Panc1 (cell line): Measurements from ENCODE around the gene DCAF8L2. TPM values are rescaled to one million over a fixed set of nuclear protein-coding genes. Genes with fewer than 3 reads are reported as not detected.
"Not testable (repeated sequence)": the region's sequence is repeated elsewhere in the genome, so short reads cannot be mapped to it uniquely, and the experiment has no call there.

Experiments used
- ATAC-seq: fragments of 200-7000 bp; cut with Tn5 transposase; 2 replicates; pipeline ENCODE4 v1.9.1; 2020; ENCODE audit warnings: mild to moderate bottlenecking, moderate library complexity
- BruUV-seq: library from RNA; stranded (reverse); fragments of 400-500 nt; replicated peaks from 2 replicates; lab custom pipeline; 2021; lab: Mats Ljungman, UMichigan
- CTCF ChIA-PET: fragments of 300-600 bp; sonication (Branson Sonifier 250); formaldehyde crosslinking; loops from one replicate; lab custom pipeline; 2022; ENCODE audit warnings: antibody characterized with exemption; lab: Charles Lee
- POLR2A ChIA-PET: fragments of 300-600 bp; sonication (Branson Sonifier 250); formaldehyde crosslinking; loops from one replicate; lab custom pipeline; 2022; ENCODE audit warnings: antibody characterized with exemption; lab: Charles Lee
- DNase-seq: peaks from one replicate; pipeline ENCODE4 v3.0.0-alpha.2; 2010; ENCODE audit warnings: low read depth, low spot score
- H3K27ac ChIP-seq: 2 replicates; pipeline ENCODE4 v1.5.1; 2011; ENCODE audit warnings: mild to moderate bottlenecking, low read length, inconsistent platforms
- H3K27me3 ChIP-seq: fragments of 200-500 bp; sonication (Bioruptor generic); 2 replicates; pipeline ENCODE4 v1.6.0; 2014; ENCODE audit warnings: low read length, inconsistent platforms; ENCODE audit not compliant: control insufficient read depth, insufficient read depth
- H3K36me3 ChIP-seq: fragments of 200-500 bp; sonication (Bioruptor generic); 2 replicates; pipeline ENCODE4 v1.5.1; 2014; ENCODE audit warnings: inconsistent platforms, mild to moderate bottlenecking, low read length, moderate library complexity; ENCODE audit not compliant: control insufficient read depth, insufficient read depth
- H3K4me1 ChIP-seq: 2 replicates; pipeline ENCODE4 v1.5.1; 2011; ENCODE audit warnings: inconsistent platforms, mild to moderate bottlenecking, low read length, moderate library complexity; ENCODE audit not compliant: control insufficient read depth, insufficient read depth
- H3K4me3 ChIP-seq, 2 experiments: 2 replicates each; pipeline ENCODE4 v1.5.1; 2011 to 2012; ENCODE audit warnings: low read depth in 2 of 2, low read length in 2 of 2, mild to moderate bottlenecking in 2 of 2, inconsistent platforms in 1 of 2, moderate library complexity in 1 of 2
- H3K9me3 ChIP-seq: fragments of 200-500 bp; sonication (Bioruptor generic); 2 replicates; pipeline ENCODE4 v1.5.1; 2014; ENCODE audit warnings: low read depth, mild to moderate bottlenecking, inconsistent platforms, low read length, moderate library complexity; ENCODE audit not compliant: control insufficient read depth, insufficient read depth
- CTCF ChIP-seq: fragments of 450-650 bp; IDR thresholded peaks from 2 replicates; pipeline ENCODE4 v1.5.1; 2017; ENCODE audit warnings: mild to moderate bottlenecking
- POLR2AphosphoS5 ChIP-seq: IDR thresholded peaks from 2 replicates; pipeline ENCODE4 v1.6.1; 2012; ENCODE audit warnings: mild to moderate bottlenecking, low read depth, low read length, moderate library complexity
- SIN3A ChIP-seq: IDR thresholded peaks from 2 replicates; pipeline ENCODE4 v1.6.1; 2012; ENCODE audit warnings: low read depth, mild to moderate bottlenecking, low read length, moderate library complexity, borderline replicate concordance; ENCODE audit not compliant: insufficient read depth
- TCF7L2 ChIP-seq: IDR thresholded peaks from 2 replicates; pipeline ENCODE4 v1.6.1; 2011; ENCODE audit warnings: mild to moderate bottlenecking, low read depth, low read length, inconsistent platforms
- in situ Hi-C: cut with HindIII; loops from 2 replicates; pipeline ENCODE4 v1.10.0; 2016; ENCODE audit warnings: low sequenced_read_pairs, low pct_unique_long_range_greater_than_20kb
- intact Hi-C: fragments of 100-400 bp; cut with micrococcal nuclease; formaldehyde crosslinking; loops from one replicate; pipeline ENCODE4 v1.10.0; 2022; ENCODE audit not compliant: unreplicated experiment
- total RNA-seq: library from RNA; stranded (reverse); gene quantifications from one replicate; pipeline ENCODE4 v1.2.1, GENCODE V29; 2021; ENCODE audit not compliant: unreplicated experiment
- TF ChIP-seq, protein P1 (sequence below), 2 experiments: IDR thresholded peaks; 2 replicates each; pipeline ENCODE4 v1.6.1; 2011 to 2012; ENCODE audit warnings: low read depth in 2 of 2, control low read depth in 1 of 2, low read length in 1 of 2, mild to moderate bottlenecking in 1 of 2, moderate library complexity in 1 of 2; ENCODE audit not compliant: insufficient read depth in 1 of 2

DCAF8L2 gene
- total RNA-seq, 1 experiment from 2014 or later: not detected

- ATAC-seq, in situ Hi-C loops, intact Hi-C loops, H3K36me3 ChIP-seq, POLR2A ChIA-PET, H3K27me3 ChIP-seq, H3K27ac ChIP-seq, H3K4me3 ChIP-seq, CTCF ChIA-PET, DNase-seq, BruUV-seq, H3K4me1 ChIP-seq, H3K9me3 ChIP-seq: not testable (repeated sequence)
Measured at GRCh38 chrX:27750298-27750697, 160.2 kb downstream of the DCAF8L2 start.

DNA sequence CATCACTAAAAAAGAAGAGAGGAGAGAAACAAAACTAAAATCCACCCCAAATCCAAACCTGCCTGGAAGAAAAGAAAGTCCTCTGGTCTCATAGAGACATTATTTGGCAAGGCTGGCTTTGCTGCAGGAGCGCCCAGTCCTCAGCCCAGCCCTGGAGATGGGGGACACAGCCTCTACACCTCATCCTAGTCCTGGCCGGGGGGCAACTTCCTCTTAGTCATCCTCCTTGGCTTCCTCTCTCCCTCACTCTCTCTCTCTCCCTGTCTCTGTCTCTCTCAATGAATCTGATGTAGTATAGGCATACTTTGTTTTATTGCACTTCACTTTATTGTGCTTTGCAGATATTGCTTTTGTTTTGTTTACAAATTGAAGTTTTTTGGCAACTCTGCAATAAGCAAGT lies 161.8 kb downstream of the DCAF8L2 start:
- no TSS peak for BruUV-seq
- CTCF ChIA-PET: no interaction called here
- Histone ChIP-seq H3K36me3 (no peaks in the 10 kb centered on the region), H3K27me3 (no peaks in the 10 kb centered on the region), H3K9me3 (no peaks in the 10 kb centered on the region), H3K27ac (no peak overlapping the region), H3K4me1 (no peaks in the 10 kb centered on the region), H3K4me3 (no peak overlapping the region)
- POLR2A ChIA-PET: no interaction called here
- ATAC-seq (no peak), DNase-seq (no peak)
- in situ Hi-C loops (no loop called here), intact Hi-C loops (no loop called here)
- TF ChIP-seq, protein P1, sequence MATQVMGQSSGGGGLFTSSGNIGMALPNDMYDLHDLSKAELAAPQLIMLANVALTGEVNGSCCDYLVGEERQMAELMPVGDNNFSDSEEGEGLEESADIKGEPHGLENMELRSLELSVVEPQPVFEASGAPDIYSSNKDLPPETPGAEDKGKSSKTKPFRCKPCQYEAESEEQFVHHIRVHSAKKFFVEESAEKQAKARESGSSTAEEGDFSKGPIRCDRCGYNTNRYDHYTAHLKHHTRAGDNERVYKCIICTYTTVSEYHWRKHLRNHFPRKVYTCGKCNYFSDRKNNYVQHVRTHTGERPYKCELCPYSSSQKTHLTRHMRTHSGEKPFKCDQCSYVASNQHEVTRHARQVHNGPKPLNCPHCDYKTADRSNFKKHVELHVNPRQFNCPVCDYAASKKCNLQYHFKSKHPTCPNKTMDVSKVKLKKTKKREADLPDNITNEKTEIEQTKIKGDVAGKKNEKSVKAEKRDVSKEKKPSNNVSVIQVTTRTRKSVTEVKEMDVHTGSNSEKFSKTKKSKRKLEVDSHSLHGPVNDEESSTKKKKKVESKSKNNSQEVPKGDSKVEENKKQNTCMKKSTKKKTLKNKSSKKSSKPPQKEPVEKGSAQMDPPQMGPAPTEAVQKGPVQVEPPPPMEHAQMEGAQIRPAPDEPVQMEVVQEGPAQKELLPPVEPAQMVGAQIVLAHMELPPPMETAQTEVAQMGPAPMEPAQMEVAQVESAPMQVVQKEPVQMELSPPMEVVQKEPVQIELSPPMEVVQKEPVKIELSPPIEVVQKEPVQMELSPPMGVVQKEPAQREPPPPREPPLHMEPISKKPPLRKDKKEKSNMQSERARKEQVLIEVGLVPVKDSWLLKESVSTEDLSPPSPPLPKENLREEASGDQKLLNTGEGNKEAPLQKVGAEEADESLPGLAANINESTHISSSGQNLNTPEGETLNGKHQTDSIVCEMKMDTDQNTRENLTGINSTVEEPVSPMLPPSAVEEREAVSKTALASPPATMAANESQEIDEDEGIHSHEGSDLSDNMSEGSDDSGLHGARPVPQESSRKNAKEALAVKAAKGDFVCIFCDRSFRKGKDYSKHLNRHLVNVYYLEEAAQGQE (IDR thresholded peaks at IDR 0.05; ENCODE audit: insufficient read depth in 1 of 2, low read depth in 2 of 2, low read length in 1 of 2): no peak
- TF ChIP-seq CTCF: no peak
- TF ChIP-seq SIN3A: no peak
- no peak for TF ChIP-seq TCF7L2
- TF ChIP-seq POLR2AphosphoS5: no peak

DNA sequence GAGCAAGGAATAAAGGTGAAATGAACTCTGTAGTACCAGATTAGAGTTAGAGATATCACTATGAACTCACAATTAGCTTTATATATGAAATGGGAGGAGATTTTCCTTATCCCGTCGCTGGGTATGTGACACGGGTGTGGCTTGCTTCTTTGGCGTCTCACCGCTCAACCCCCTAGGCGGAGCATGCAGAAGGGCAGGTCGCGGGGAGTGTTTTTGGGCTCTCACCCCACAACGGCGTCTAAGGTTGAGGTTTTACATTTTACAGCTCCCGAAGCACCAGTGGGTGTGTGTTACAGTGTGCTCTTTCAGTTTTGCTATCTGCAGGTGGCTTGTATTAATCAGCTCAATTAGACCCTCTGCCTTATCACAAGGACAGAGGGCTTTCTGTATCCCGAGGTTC lies 175.6 kb downstream of the DCAF8L2 start:
- TF ChIP-seq POLR2AphosphoS5 (no peak), TCF7L2 (no peak), SIN3A (no peak), CTCF (no peak)
- TF ChIP-seq, protein P1 (IDR thresholded peaks at IDR 0.05; ENCODE audit: insufficient read depth in 1 of 2, low read depth in 2 of 2, low read length in 1 of 2): no peak

More for the DNA sequence above, 175.6 kb downstream of the DCAF8L2 start:
- no TSS peak for BruUV-seq
- DNase-seq (no peak), ATAC-seq (no peak)
- in situ Hi-C loops (no loop called here), intact Hi-C loops (no loop called here)
- Histone ChIP-seq H3K27ac (no peak overlapping the region), H3K4me1 (no peaks in the 10 kb centered on the region), H3K36me3 (no peaks in the 10 kb centered on the region), H3K9me3 (no peaks in the 10 kb centered on the region), H3K4me3 (peak overlapping the region; percentile 2 to 18; a peak in 3 of 4 replicates), H3K27me3 (no peaks in the 10 kb centered on the region)
- ChIA-PET POLR2A (no interaction called here), CTCF (no interaction called here)
